HepG2 (cell line): ENCODE measurements around the gene GRM8. TPM values are rescaled to one million over a fixed set of nuclear protein-coding genes. Genes with fewer than 3 reads are reported as not detected.

Experiments
- CBX1 ChIP-seq: IDR thresholded peaks from one replicate; pipeline ENCODE4 v1.6.1; 2016; ENCODE audit warnings: antibody characterized with exemption, low read depth
- DNMT1 ChIP-seq: sonication (generic); formaldehyde crosslinking; IDR thresholded peaks from 2 replicates; pipeline ENCODE4 v1.5.1; 2020; ENCODE audit warnings: mild to moderate bottlenecking, missing genetic modification reagents
- DNMT3B ChIP-seq: conservative IDR thresholded peaks from 2 replicates; pipeline ENCODE4 v1.6.1; 2016; ENCODE audit warnings: missing biosample characterization, control low read depth
- ELF3 ChIP-seq: IDR thresholded peaks from 2 replicates; pipeline ENCODE4 v1.6.1; 2016; ENCODE audit warnings: missing genetic modification reagents, missing compliant biosample characterization
- FOSL1 ChIP-seq: sonication (generic); formaldehyde crosslinking; IDR thresholded peaks from 2 replicates; pipeline ENCODE4 v1.9.0; 2021; ENCODE audit warnings: missing genetic modification reagents, borderline replicate concordance
- HOMEZ ChIP-seq: IDR thresholded peaks from 2 replicates; pipeline ENCODE4 v1.6.1; 2016; ENCODE audit warnings: low read depth
- HOXA5 ChIP-seq: sonication (generic); formaldehyde crosslinking; IDR thresholded peaks from 2 replicates; pipeline ENCODE4 v1.4.0; 2020; ENCODE audit warnings: missing genetic modification reagents
- IRF1 ChIP-seq: sonication (generic); formaldehyde crosslinking; IDR thresholded peaks from 2 replicates; pipeline ENCODE4 v1.4.0; 2020; ENCODE audit warnings: low read depth, mild to moderate bottlenecking, missing genetic modification reagents
- MTA3 ChIP-seq: sonication (generic); formaldehyde crosslinking; IDR thresholded peaks from 2 replicates; pipeline ENCODE4 v1.4.0; 2020; ENCODE audit warnings: missing genetic modification reagents
- NCOA5 ChIP-seq: sonication (generic); formaldehyde crosslinking; IDR thresholded peaks from 2 replicates; pipeline ENCODE4 v1.4.0; 2020; ENCODE audit warnings: missing genetic modification reagents
- NFRKB ChIP-seq: fragments of 450-650 bp; IDR thresholded peaks from 2 replicates; pipeline ENCODE4 v1.6.1; 2017
- NR2F2 ChIP-seq: IDR thresholded peaks from 2 replicates; pipeline ENCODE4 v1.6.1; 2012; ENCODE audit warnings: low read depth, inconsistent platforms, borderline replicate concordance
- TOPORS ChIP-seq: sonication (generic); formaldehyde crosslinking; IDR thresholded peaks from 2 replicates; pipeline ENCODE4 v1.8.0; 2023; ENCODE audit warnings: mild to moderate bottlenecking, missing genetic modification reagents
- ZFP82 ChIP-seq: sonication (generic); formaldehyde crosslinking; IDR thresholded peaks from 2 replicates; pipeline ENCODE4 v1.5.1; 2020; ENCODE audit warnings: mild to moderate bottlenecking, missing genetic modification reagents, borderline replicate concordance
- ZIK1 ChIP-seq: sonication (generic); formaldehyde crosslinking; IDR thresholded peaks from 2 replicates; pipeline ENCODE4 v1.5.0; 2020; ENCODE audit warnings: mild to moderate bottlenecking, low read depth, missing genetic modification reagents, borderline replicate concordance
- ZMYM3 ChIP-seq: sonication (generic); formaldehyde crosslinking; IDR thresholded peaks from 2 replicates; pipeline ENCODE4 v1.5.1; 2020; ENCODE audit warnings: mild to moderate bottlenecking, missing genetic modification reagents
- ZNF124 ChIP-seq: sonication (generic); formaldehyde crosslinking; IDR thresholded peaks from 2 replicates; pipeline ENCODE4 v1.4.0; 2020; ENCODE audit warnings: missing genetic modification reagents
- ZNF138 ChIP-seq: sonication (generic); formaldehyde crosslinking; IDR thresholded peaks from 2 replicates; pipeline ENCODE4 v1.5.0; 2020; ENCODE audit warnings: mild to moderate bottlenecking, low read depth, missing genetic modification reagents
- ZNF143 ChIP-seq: sonication (generic); formaldehyde crosslinking; IDR thresholded peaks from 2 replicates; pipeline ENCODE4 v1.4.0; 2020; ENCODE audit warnings: missing genetic modification reagents
- ZNF687 ChIP-seq: sonication (generic); formaldehyde crosslinking; IDR thresholded peaks from 2 replicates; pipeline ENCODE4 v1.5.1; 2020; ENCODE audit warnings: mild to moderate bottlenecking, missing genetic modification reagents, moderate library complexity
- polyA plus RNA-seq, 8 experiments: library from polyadenylated mRNA; depleted of rRNA in 3 of 8; stranded (reverse) in 7 of 8; unstranded in 1 of 8; fragments of >200 nt; fragmentation: Illumina TruSeq in 4 of 8; extraction: Trizol in 4 of 8; gene quantifications; 2 replicates each; pipeline versions ENCODE4 v1.2.1 to v1.2.3, GENCODE V29; 2011 to 2016; ENCODE audit warnings: low read depth in 4 of 8, missing spikeins in 1 of 8, mixed read lengths in 1 of 8; ENCODE audit not compliant: insufficient read depth in 1 of 8
- total RNA-seq, 5 experiments: library from RNA; depleted of rRNA; stranded (reverse); fragments of >200 nt; fragmentation: Illumina TruSeq; extraction: Trizol; gene quantifications; 2 replicates each; pipeline ENCODE4 v1.2.3, GENCODE V29; 2016; ENCODE audit warnings: low read depth in 1 of 5
- TF ChIP-seq, protein P1 (sequence below): sonication (generic); formaldehyde crosslinking; IDR thresholded peaks from 2 replicates; pipeline ENCODE4 v1.4.0; 2020; ENCODE audit warnings: missing genetic modification reagents
- TF ChIP-seq, protein P2 (sequence below): sonication (generic); formaldehyde crosslinking; IDR thresholded peaks from 2 replicates; pipeline ENCODE4 v1.4.0; 2020; ENCODE audit warnings: missing genetic modification reagents, mild to moderate bottlenecking, borderline replicate concordance

GRM8 gene
- total and polyA plus RNA-seq, 2 of the 13 experiments (the other 11 are each of a cell fraction or from before 2014, with no cell fraction given) = not detected

DNA sequence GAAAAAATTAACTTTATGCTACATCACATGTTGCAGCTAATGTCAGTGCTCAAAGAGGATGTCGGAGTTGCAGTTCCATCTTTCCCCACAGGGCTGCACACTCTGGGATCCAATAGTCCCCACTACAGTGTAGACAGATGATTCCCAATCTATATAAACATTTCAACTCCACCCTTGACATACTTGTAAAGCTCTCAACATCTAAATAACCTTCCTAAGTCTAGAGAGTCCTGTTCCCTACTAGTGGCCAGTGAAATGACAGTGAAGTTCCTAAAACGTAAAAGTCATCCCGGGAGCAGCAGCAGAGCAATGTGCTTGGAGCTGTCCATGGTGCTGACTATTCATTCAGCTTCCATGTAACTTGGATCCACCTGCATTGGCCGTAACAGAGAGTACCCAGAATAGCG, 145.1 kb downstream of the GRM8 start (continued):
- TF ChIP-seq NR2F2 (no peak), NCOA5 (no peak), NFRKB (no peak), ZNF143 (no peak), ELF3 (peak; percentile 54; the same call in 1 of the 2 replicates), IRF1 (CRISPR knock-in tag) (no peak), CBX1 (no peak), ZNF138 (no peak), HOMEZ (CRISPR knock-in tag) (peak; percentile 43; the same call in 1 of the 2 replicates), TOPORS (CRISPR knock-in tag) (no peak), DNMT1 (CRISPR knock-in tag) (no peak), ZIK1 (CRISPR knock-in tag) (no peak), FOSL1 (0 out of 2 replicates have a peak, but pooled peaks have one; percentile 13), ZMYM3 (CRISPR knock-in tag) (no peak), DNMT3B (CRISPR knock-in tag) (peak; percentile 99), ZNF124 (CRISPR knock-in tag) (peak; percentile 47; the same call in 1 of the 2 replicates), MTA3 (CRISPR knock-in tag) (no peak), HOXA5 (CRISPR knock-in tag) (peak; percentile 93; the same call in 1 of the 2 replicates), ZFP82 (no peak), ZNF687 (CRISPR knock-in tag) (no peak)
- TF ChIP-seq, protein P1, sequence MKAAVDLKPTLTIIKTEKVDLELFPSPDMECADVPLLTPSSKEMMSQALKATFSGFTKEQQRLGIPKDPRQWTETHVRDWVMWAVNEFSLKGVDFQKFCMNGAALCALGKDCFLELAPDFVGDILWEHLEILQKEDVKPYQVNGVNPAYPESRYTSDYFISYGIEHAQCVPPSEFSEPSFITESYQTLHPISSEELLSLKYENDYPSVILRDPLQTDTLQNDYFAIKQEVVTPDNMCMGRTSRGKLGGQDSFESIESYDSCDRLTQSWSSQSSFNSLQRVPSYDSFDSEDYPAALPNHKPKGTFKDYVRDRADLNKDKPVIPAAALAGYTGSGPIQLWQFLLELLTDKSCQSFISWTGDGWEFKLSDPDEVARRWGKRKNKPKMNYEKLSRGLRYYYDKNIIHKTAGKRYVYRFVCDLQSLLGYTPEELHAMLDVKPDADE = peak; percentile 35; the same call in 1 of the 2 replicates
- TF ChIP-seq, protein P2, sequence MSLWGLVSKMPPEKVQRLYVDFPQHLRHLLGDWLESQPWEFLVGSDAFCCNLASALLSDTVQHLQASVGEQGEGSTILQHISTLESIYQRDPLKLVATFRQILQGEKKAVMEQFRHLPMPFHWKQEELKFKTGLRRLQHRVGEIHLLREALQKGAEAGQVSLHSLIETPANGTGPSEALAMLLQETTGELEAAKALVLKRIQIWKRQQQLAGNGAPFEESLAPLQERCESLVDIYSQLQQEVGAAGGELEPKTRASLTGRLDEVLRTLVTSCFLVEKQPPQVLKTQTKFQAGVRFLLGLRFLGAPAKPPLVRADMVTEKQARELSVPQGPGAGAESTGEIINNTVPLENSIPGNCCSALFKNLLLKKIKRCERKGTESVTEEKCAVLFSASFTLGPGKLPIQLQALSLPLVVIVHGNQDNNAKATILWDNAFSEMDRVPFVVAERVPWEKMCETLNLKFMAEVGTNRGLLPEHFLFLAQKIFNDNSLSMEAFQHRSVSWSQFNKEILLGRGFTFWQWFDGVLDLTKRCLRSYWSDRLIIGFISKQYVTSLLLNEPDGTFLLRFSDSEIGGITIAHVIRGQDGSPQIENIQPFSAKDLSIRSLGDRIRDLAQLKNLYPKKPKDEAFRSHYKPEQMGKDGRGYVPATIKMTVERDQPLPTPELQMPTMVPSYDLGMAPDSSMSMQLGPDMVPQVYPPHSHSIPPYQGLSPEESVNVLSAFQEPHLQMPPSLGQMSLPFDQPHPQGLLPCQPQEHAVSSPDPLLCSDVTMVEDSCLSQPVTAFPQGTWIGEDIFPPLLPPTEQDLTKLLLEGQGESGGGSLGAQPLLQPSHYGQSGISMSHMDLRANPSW = no peak
